Inflammatory macrophage treated with lipopolysaccharide for 4 hours (primary cell): ENCODE measurements around the gene CELF2.
A peak's percentile ranks its signal among the peaks of the same experiment; 100 is the strongest.

Source experiments
- DNase-seq: peaks from one replicate; pipeline ENCODE4 v3.0.0-alpha.2; 2020

The CELF2 gene

DNA sequence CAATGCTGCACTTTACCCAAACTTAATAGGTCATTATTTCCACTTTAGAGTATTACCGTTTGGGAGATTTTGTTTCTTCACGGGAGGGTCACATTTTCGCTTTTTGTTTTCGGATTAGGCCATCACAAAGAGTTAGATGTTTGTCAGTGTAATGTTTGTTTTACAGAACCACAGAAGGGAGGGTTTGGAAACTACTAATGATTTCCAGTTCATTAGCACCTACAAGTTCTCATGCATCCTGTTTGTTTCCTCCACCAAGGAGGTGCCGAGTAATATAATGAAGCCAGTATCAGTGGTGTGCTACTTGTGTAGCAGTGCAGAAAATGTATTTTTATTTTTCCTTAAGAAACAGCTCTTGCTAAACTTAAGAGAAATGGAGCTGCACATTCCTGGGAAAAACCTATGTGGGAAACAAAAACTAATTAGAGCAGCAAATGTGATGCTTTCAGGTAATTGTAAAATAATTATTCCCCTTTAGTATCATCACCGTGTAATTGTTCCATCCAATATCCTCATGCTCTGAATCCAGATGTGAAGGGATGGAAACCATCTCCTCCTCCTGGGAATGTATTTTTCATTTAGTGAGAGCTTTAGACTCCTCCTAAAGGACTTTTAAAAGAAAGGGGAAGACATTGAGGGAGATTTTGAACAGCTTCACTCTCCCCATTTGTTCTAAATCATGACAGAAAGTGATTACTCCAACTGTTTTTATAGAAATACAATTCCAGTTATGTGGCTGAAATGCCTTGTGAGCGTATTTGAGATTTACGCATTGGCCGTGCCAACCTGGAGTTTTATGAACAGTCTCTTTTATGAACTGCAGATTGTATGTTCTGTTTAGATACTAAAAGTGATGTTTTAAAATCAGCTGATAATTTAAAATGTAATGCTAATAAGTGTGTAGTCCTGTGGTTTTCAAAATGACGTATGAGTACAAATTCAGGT, 5.6 kb downstream of the CELF2 start:
- DNase-seq: no peak

GRCh38 chr10:11024596-11024995, 6.9 kb downstream of the CELF2 start:
- DNase-seq: peak; percentile 67

DNA sequence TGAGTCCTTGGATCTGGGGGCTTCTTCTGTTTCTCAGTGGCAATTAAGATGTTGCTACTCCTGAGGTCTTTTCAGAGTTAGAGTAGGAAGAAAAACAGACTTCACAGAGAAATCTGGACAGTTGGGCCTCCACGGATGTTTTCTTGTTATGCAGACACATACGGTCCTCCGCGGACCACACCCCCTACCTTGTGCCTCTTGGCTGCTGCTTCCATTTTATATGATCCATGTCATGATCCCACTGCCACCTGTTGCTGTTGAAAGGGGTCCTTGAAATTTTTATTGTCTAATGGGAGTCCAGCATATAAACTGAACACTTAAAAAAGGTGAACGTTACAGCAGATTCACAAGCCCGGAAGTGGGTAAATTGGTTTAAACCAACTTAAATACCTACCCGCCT, 8.3 kb downstream of the CELF2 start:
- DNase-seq: no peak

GRCh38 chr10:11026773-11027172, 9.1 kb downstream of the CELF2 start:
- DNase-seq: no peak

DNA sequence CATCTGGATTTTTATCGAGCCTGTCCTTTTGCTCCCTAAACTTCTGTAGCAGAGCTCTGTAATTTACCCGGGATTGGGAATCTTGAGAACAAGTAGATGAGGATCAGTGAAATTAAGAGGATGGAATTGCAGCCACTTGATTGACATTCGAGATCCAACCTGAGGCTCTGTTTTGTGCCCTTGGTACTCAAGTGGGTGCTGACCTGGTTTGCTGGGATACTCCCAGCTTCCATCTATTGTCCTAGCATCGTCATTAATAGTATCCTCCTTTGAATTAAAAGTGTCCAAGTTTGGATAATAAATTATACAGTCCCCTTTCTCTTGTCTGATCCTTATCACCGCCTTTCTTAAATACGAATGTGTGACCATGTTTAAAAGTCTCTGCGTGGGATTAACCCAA, 17.1 kb downstream of the CELF2 start:
- DNase-seq: no peak

- peak; percentile 5 for DNase-seq
Observed at GRCh38 chr10:11035301-11035991, 17.8 kb downstream of the CELF2 start.

- peak; percentile 6 for DNase-seq
Observed at GRCh38 chr10:11036424-11037011, 18.8 kb downstream of the CELF2 start.

DNA sequence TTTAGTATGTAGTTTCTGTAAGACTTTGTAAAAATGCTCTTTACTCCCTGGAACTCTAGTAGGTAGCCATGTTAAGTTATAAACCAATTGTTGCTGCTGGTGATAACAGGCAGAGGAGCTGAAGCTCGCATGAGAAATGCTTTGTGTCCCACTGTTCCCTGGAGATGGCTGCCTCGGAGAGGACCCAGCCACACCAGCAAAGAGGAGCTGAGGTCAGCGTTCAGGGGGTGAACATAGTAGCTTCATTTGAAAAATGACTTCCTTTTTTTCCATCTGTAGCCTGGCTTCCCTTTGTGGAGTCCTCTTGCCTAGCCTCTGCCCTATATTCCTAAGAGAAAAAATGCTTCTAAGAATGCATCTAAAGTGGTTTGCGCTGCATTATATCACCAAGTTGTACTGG, 20.3 kb downstream of the CELF2 start:
- no peak for DNase-seq

DNA sequence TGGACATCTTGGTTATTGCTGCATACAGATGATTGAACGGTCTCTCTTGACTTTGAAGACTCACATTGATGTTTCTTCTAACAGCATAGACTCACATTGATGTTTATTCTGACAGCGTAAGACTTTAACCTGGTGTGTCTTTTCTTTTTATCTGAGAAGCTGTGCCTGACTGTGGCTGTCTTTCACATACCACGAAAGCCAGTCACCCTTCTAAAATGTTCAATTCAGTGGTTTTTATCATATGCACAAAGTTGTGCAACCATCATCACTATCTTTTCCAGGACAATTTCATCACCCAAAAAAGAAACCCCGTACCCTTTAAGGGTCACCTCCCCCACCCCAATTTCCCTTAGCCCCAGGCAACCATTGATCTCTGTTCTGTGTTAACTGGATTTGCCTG, 24.7 kb downstream of the CELF2 start:
- no peak for DNase-seq

DNA sequence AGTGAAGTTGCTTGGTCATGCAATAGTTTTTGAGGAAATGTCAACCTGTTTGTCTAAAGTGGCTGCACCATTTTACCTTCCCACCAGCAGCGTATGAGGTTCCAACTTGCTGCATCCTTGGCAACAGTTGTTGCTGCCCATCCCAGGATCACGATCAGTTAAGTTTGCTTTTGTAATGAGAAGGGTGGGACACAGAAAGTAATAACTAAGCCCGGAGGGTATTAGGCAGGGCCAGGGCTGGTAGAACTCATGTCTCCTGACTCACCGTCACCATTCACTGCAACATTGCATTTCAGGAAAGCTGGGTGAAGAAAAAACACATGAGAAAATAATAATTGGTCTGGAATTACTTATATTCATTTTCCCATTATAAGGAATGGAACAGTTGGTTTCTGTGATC, 25.4 kb downstream of the CELF2 start:
- no peak for DNase-seq

- no peak for DNase-seq
Observed at GRCh38 chr10:11043446-11044127, 25.9 kb downstream of the CELF2 start.

DNA sequence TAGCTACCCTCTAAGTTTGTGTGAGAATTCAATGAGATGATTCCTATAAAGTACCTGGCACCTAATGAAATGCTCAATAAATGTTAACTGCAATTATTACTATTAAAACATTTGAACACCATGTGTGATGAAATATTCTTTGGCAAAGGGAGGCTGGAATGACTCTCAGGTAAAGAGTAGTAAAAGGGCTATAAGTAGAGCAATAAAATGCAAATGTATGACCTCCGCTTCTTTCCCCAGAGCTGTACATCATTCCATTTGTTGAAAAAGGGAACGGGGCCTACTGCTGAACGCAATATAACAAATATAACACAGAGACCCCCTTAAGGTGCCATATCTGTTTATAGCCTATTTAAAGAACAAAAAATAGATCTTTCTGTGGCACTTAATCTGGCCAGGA, 27.8 kb downstream of the CELF2 start:
- DNase-seq: no peak

DNA sequence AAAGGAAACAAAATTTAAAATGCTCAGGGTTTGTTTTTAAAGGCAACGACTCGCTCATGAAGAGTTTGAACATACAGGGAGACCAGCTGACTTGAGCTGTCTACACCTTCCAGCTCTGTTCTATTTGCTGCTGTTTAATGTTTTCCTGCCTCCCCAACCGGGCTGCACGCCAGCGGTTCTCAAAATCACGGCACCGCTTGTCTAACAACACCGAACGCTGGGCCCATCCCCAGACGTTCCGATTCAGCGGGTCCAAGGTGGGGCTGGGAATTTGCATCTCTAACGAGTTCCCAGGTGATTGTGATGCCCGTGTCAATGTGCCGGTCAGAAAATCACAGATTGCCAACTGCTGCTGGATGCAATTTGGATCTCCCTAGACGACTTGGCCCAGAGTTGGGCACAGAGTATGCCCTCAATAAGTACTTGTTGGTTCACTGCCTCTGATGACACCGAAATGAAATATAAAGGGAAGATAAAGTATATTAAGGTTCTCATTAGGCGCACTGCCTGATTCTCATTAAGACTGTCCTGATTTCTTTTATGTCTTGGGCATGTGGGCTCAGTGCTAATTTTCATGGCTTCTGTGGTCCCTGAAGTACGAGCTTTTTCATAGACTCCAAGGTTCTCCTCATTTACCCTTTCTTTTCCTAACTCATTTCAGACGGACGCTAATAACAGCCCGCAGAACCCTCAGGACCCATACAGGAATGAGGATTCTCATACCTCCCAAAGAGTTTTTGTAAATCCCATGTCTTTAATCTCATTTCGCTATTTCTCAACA, 28.5 kb downstream of the CELF2 start:
- DNase-seq: no peak

GRCh38 chr10:11046776-11047160, 29.1 kb downstream of the CELF2 start:
- no peak for DNase-seq

- DNase-seq: no peak
Observed at GRCh38 chr10:11048707-11049278, 31.1 kb downstream of the CELF2 start.

GRCh38 chr10:11049806-11050205, 32.1 kb downstream of the CELF2 start:
- DNase-seq: no peak

GRCh38 chr10:11050301-11051287, 32.9 kb downstream of the CELF2 start:
- DNase-seq: no peak

- no peak for DNase-seq
Observed at GRCh38 chr10:11057018-11057417, 39.3 kb downstream of the CELF2 start.

DNA sequence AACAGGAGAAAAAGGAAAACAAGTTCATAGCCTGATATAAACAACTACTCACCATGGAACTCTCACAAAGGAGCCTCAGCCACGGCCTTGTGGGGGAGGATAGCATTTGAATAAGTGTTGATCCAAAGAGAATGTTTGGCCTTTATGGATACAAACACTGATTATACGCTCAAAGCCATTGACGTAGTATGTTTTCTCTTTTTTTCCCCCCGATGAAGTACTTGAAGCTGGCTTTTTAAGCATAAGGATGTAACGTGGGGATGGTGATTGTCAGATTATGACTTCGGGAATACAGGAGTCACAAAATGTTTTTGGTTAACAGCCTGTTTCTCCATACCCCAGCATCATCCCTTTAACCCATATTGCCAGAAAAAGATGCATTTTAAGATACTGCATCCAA, 39.8 kb downstream of the CELF2 start:
- DNase-seq: no peak

- DNase-seq: no peak
Observed at GRCh38 chr10:11057994-11058393, 40.3 kb downstream of the CELF2 start.

DNA sequence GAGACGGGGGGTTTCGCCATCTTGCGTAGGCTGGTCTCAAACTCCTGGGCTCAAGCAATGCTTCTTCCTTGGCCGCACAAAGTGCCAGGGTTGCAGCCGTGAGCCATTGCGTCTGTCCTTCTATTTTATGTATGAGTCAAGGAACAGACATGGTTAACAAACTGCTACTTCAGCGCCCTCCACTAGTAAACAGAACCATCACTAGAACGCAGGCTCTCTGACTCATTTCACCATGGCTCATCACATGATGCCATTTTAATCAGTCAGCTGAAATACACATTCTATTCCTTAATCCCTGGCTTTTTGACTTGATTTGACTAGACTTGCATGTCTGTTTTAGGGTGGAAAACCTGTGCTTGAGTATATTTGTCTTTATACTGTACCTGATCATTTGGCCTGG, 41.3 kb downstream of the CELF2 start:
- DNase-seq: no peak
